ENCODE data around the gene ESPL1.

The ESPL1 gene

GRCh38 chr12:53232646-53233461 is 35.2 kb upstream of the ESPL1 start:
- TF ChIP-seq CTCF (IDR thresholded peaks at IDR 0.05) = no peak

GRCh38 chr12:53233671-53234121 is 34.4 kb upstream of the ESPL1 start:
- no peak for TF ChIP-seq CTCF (IDR thresholded peaks at IDR 0.05)

GRCh38 chr12:53234271-53234914 is 33.7 kb upstream of the ESPL1 start:
- no peak for TF ChIP-seq CTCF (IDR thresholded peaks at IDR 0.05)

GRCh38 chr12:53235164-53235563 is 32.9 kb upstream of the ESPL1 start:
- TF ChIP-seq CTCF (IDR thresholded peaks at IDR 0.05) = no peak

GRCh38 chr12:53235742-53236442 is 32.2 kb upstream of the ESPL1 start:
- no peak for TF ChIP-seq CTCF (IDR thresholded peaks at IDR 0.05)

GRCh38 chr12:53236443-53237111 is 31.5 kb upstream of the ESPL1 start:
- TF ChIP-seq CTCF (IDR thresholded peaks at IDR 0.05) = no peak

- TF ChIP-seq CTCF (IDR thresholded peaks at IDR 0.05) = no peak
Observed at GRCh38 chr12:53239643-53240258, 28.3 kb upstream of the ESPL1 start.
